Measurements from ENCODE around the gene TGFBR3. TPM values are rescaled to one million over a fixed set of nuclear protein-coding genes. Genes with fewer than 3 reads are reported as not detected.

The TGFBR3 gene
- total and polyA plus RNA-seq, 7 donors, result 5.1 to 24.5 (median 8.9) TPM

GRCh38 chr1:91706140-91706957, 179.6 kb downstream of the TGFBR3 start:
- Histone ChIP-seq H3K27ac (no peak overlapping the region), H3K4me1 (no peaks in the 10 kb centered on the region), H3K27me3 (ENCODE audit: insufficient read depth in 3 of 3, low read length in 2 of 3) (no peaks in the 10 kb centered on the region), H3K36me3 (ENCODE audit: insufficient read depth in 1 of 2, low read depth in 1 of 2) (peaks cover 0 to 21% of the 10 kb centered on the region in 2 donors), H3K4me3 (no peak overlapping the region), H3K9me3 (no peaks in the 10 kb centered on the region)
- intact Hi-C loops (cut with DNase I), result no loop called here
- no peak for DNase-seq
- ATAC-seq, result peak in 1 of 4 donors; percentile 56
- 74 to 89% (median 77%) methylated on average over 5 of the region's 5 CpGs for WGBS, 3 donors
- no peak for TF ChIP-seq CTCF (IDR thresholded peaks at IDR 0.05)

- H3K27ac ChIP-seq, result no peak overlapping the region
- H3K4me3 ChIP-seq, result no peak overlapping the region
- intact Hi-C loops (cut with DNase I), result no loop called here
- no peak for TF ChIP-seq CTCF (IDR thresholded peaks at IDR 0.05)
- no peak for ATAC-seq
- no peaks in the 10 kb centered on the region for H3K9me3 ChIP-seq
- no peaks in the 10 kb centered on the region for H3K4me1 ChIP-seq
- H3K36me3 ChIP-seq (ENCODE audit: insufficient read depth in 1 of 2, low read depth in 1 of 2), result peaks cover 0 to 21% of the 10 kb centered on the region in 2 donors
- DNase-seq, result no peak
- no peaks in the 10 kb centered on the region for H3K27me3 ChIP-seq (ENCODE audit: insufficient read depth in 3 of 3, low read length in 2 of 3)
- 74 to 93% (median 78%) methylated on average over 1 of the region's 1 CpG for WGBS, 3 donors
These were observed 181.2 kb downstream of the TGFBR3 start for GRCh38 chr1:91704746-91705145.

- no peak for TF ChIP-seq CTCF (IDR thresholded peaks at IDR 0.05)
- Histone ChIP-seq H3K36me3 (ENCODE audit: insufficient read depth in 1 of 2, low read depth in 1 of 2) (peaks cover 0 to 11% of the 10 kb centered on the region in 2 donors), H3K4me1 (no peaks in the 10 kb centered on the region), H3K4me3 (no peak overlapping the region), H3K27ac (no peak overlapping the region), H3K9me3 (no peaks in the 10 kb centered on the region), H3K27me3 (ENCODE audit: insufficient read depth in 3 of 3, low read length in 2 of 3) (no peaks in the 10 kb centered on the region)
- DNase-seq (no peak), ATAC-seq (no peak)
- WGBS, 3 donors, result 25 to 46% (median 41%) methylated on average over 4 of the region's 4 CpGs
- intact Hi-C loops (cut with DNase I), result no loop called here
These were observed 182.9 kb downstream of the TGFBR3 start for GRCh38 chr1:91703095-91703494.

GRCh38 chr1:91701472-91701869, 184.5 kb downstream of the TGFBR3 start:
- TF ChIP-seq CTCF (IDR thresholded peaks at IDR 0.05), result no peak
- DNase-seq (no peak), ATAC-seq (no peak)
- intact Hi-C loops (cut with DNase I), result no loop called here
- Histone ChIP-seq H3K27ac (no peak overlapping the region), H3K27me3 (ENCODE audit: insufficient read depth in 3 of 3, low read length in 2 of 3) (no peaks in the 10 kb centered on the region), H3K4me1 (peaks cover 4% of the 10 kb centered on the region), H3K9me3 (no peaks in the 10 kb centered on the region), H3K36me3 (ENCODE audit: insufficient read depth in 1 of 2, low read depth in 1 of 2) (no peaks in the 10 kb centered on the region), H3K4me3 (no peak overlapping the region)
- WGBS, 3 donors, result 74 to 82% (median 76%) methylated on average over 4 of the region's 4 CpGs

All from psoas muscle (tissue), 8 donors.